ENCODE data around the gene MYLK3.

- TF ChIP-seq CTCF (IDR thresholded peaks at IDR 0.05) (no peak), EP300 (IDR thresholded peaks at IDR 0.05; ENCODE audit: low read depth) (no peak), POLR2A (IDR thresholded peaks at IDR 0.05) (no peak)
Observed at GRCh38 chr16:46732561-46732960, 15.6 kb downstream of the MYLK3 start.
